Measurements from ENCODE around the gene TENM4.

DNA sequence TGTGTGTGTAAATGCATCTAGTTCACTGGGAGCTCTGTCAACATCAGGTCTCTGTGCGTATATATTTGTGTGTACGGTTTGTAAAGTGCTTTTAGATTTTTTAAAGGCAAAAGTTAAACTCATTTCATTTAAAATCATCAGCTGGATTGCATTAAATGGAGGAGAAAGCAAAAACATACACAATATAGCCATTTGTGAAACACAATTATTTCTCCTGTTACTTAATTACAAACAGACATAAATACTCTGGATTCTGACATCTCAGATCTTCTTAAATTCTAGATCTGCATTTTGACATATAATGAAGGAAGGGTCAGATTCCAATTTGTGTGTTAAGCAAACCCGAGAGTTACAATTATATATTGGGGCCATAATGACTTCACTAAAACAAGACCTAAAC, 590.8 kb downstream of the TENM4 start:
- TF ChIP-seq, protein P1, sequence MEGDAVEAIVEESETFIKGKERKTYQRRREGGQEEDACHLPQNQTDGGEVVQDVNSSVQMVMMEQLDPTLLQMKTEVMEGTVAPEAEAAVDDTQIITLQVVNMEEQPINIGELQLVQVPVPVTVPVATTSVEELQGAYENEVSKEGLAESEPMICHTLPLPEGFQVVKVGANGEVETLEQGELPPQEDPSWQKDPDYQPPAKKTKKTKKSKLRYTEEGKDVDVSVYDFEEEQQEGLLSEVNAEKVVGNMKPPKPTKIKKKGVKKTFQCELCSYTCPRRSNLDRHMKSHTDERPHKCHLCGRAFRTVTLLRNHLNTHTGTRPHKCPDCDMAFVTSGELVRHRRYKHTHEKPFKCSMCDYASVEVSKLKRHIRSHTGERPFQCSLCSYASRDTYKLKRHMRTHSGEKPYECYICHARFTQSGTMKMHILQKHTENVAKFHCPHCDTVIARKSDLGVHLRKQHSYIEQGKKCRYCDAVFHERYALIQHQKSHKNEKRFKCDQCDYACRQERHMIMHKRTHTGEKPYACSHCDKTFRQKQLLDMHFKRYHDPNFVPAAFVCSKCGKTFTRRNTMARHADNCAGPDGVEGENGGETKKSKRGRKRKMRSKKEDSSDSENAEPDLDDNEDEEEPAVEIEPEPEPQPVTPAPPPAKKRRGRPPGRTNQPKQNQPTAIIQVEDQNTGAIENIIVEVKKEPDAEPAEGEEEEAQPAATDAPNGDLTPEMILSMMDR (IDR thresholded peaks at IDR 0.05), result no peak
- TF ChIP-seq POLR2A (IDR thresholded peaks at IDR 0.05), result no peak

Data from heart left ventricle (tissue), 13 donors.